WTC11 (cell line): Measurements from ENCODE around the gene PTPRN2. TPM values are rescaled to one million over a fixed set of nuclear protein-coding genes. Genes with fewer than 3 reads are reported as not detected.

Source experiments
- ATAC-seq: fragments of 200-7000 bp; cut with Tn5 transposase; 2 replicates; pipeline ENCODE4 v1.10.0; 2021; ENCODE audit warnings: mild to moderate bottlenecking, moderate library complexity
- CTCF ChIA-PET: fragments of 300-600 bp; sonication (Branson Sonifier 250); formaldehyde crosslinking; loops from one replicate; lab custom pipeline; 2021; ENCODE audit warnings: antibody characterized with exemption; lab: Charles Lee
- POLR2A ChIA-PET: fragments of 350-600 bp; sonication (Branson Sonifier 250); formaldehyde crosslinking; loops from one replicate; lab custom pipeline; 2021; ENCODE audit warnings: antibody characterized with exemption; lab: Charles Lee
- DNase-seq: peaks from one replicate; pipeline ENCODE4 v3.0.0; 2021; ENCODE audit warnings: low spot score
- H3K27ac Mint-ChIP-seq: 2 replicates; pipeline ENCODE4 v1.8.0; 2021; ENCODE audit warnings: mixed read lengths
- H3K27me3 Mint-ChIP-seq: 2 replicates; pipeline ENCODE4 v1.8.0; 2021; ENCODE audit warnings: low read depth, mild to moderate bottlenecking, moderate library complexity, mixed read lengths
- H3K36me3 Mint-ChIP-seq: 2 replicates; pipeline ENCODE4 v1.8.0; 2021; ENCODE audit warnings: mixed read lengths
- H3K4me1 Mint-ChIP-seq: 2 replicates; pipeline ENCODE4 v1.8.0; 2022; ENCODE audit warnings: mixed read lengths
- H3K4me3 Mint-ChIP-seq: 2 replicates; pipeline ENCODE4 v1.8.0; 2021; ENCODE audit warnings: mild to moderate bottlenecking, moderate library complexity, mixed read lengths
- H3K9me3 Mint-ChIP-seq: 2 replicates; pipeline ENCODE4 v1.8.0; 2021; ENCODE audit warnings: mixed read lengths
- AR ChIP-seq: fragments of 250-450 bp; sonication (Bioruptor Pico); IDR thresholded peaks from 2 replicates; pipeline ENCODE4 v1.9.0; 2021; ENCODE audit warnings: mild to moderate bottlenecking
- ARID4B ChIP-seq: sonication (generic); formaldehyde crosslinking; IDR thresholded peaks from 2 replicates; pipeline ENCODE4 v1.8.0; 2023; ENCODE audit warnings: missing genetic modification reagents, mild to moderate bottlenecking, borderline replicate concordance
- CBFB ChIP-seq: sonication (generic); formaldehyde crosslinking; IDR thresholded peaks from 2 replicates; pipeline ENCODE4 v1.8.1; 2022; ENCODE audit warnings: mild to moderate bottlenecking, low read depth, missing genetic modification reagents
- CREM ChIP-seq: sonication (generic); formaldehyde crosslinking; IDR thresholded peaks from 2 replicates; pipeline ENCODE4 v1.8.1; 2022; ENCODE audit warnings: mild to moderate bottlenecking, missing genetic modification reagents, moderate library complexity
- E2F5 ChIP-seq: sonication (generic); formaldehyde crosslinking; IDR thresholded peaks from 2 replicates; pipeline ENCODE4 v1.8.1; 2022; ENCODE audit warnings: mild to moderate bottlenecking, moderate library complexity, missing genetic modification reagents
- ELF4 ChIP-seq: sonication (generic); formaldehyde crosslinking; IDR thresholded peaks from 2 replicates; pipeline ENCODE4 v1.8.1; 2022; ENCODE audit warnings: low read depth, mild to moderate bottlenecking, moderate library complexity, missing genetic modification reagents
- ESRRA ChIP-seq: sonication (generic); formaldehyde crosslinking; IDR thresholded peaks from 2 replicates; pipeline ENCODE4 v1.8.1; 2022; ENCODE audit warnings: mild to moderate bottlenecking, missing genetic modification reagents, borderline replicate concordance
- FOXJ3 ChIP-seq: sonication (generic); formaldehyde crosslinking; IDR thresholded peaks from 2 replicates; pipeline ENCODE4 v1.9.0; 2021; ENCODE audit warnings: missing genetic modification reagents, mild to moderate bottlenecking, borderline replicate concordance
- FOXK1 ChIP-seq: sonication (generic); formaldehyde crosslinking; IDR thresholded peaks from 2 replicates; pipeline ENCODE4 v1.8.0; 2022; ENCODE audit warnings: mild to moderate bottlenecking, moderate library complexity, missing genetic modification reagents
- FOXP4 ChIP-seq: sonication (generic); formaldehyde crosslinking; IDR thresholded peaks from 2 replicates; pipeline ENCODE4 v1.8.0; 2022; ENCODE audit warnings: mild to moderate bottlenecking, missing genetic modification reagents
- NFE2L1 ChIP-seq: sonication (generic); formaldehyde crosslinking; IDR thresholded peaks from 2 replicates; pipeline ENCODE4 v1.8.1; 2023; ENCODE audit warnings: missing genetic modification reagents
- PREB ChIP-seq: sonication (generic); formaldehyde crosslinking; IDR thresholded peaks from 2 replicates; pipeline ENCODE4 v1.8.1; 2022; ENCODE audit warnings: mild to moderate bottlenecking, missing genetic modification reagents, moderate library complexity, borderline replicate concordance
- RELA ChIP-seq: sonication (generic); formaldehyde crosslinking; IDR thresholded peaks from 2 replicates; pipeline ENCODE4 v1.8.1; 2022; ENCODE audit warnings: missing genetic modification reagents, mild to moderate bottlenecking, borderline replicate concordance
- TEAD1 ChIP-seq: sonication (generic); formaldehyde crosslinking; IDR thresholded peaks from 2 replicates; pipeline ENCODE4 v1.8.0; 2022; ENCODE audit warnings: mild to moderate bottlenecking, missing genetic modification reagents
- ZBTB21 ChIP-seq: sonication (generic); formaldehyde crosslinking; IDR thresholded peaks from 2 replicates; pipeline ENCODE4 v1.8.1; 2023; ENCODE audit warnings: mild to moderate bottlenecking, missing genetic modification reagents, borderline replicate concordance
- ZNF121 ChIP-seq: sonication (generic); formaldehyde crosslinking; IDR thresholded peaks from 2 replicates; pipeline ENCODE4 v1.8.0; 2023; ENCODE audit warnings: missing genetic modification reagents
- ZNF138 ChIP-seq: sonication (generic); formaldehyde crosslinking; conservative IDR thresholded peaks from 2 replicates; pipeline ENCODE4 v1.8.1; 2022; ENCODE audit warnings: mild to moderate bottlenecking, moderate library complexity, missing genetic modification reagents
- ZNF263 ChIP-seq: sonication (generic); formaldehyde crosslinking; IDR thresholded peaks from 2 replicates; pipeline ENCODE4 v1.8.1; 2022; ENCODE audit warnings: low read depth, mild to moderate bottlenecking, moderate library complexity, missing genetic modification reagents
- ZNF396 ChIP-seq: fragments of 250-450 bp; sonication (Bioruptor Pico); IDR thresholded peaks from 2 replicates; pipeline ENCODE4 v1.8.0; 2021; ENCODE audit warnings: mild to moderate bottlenecking, moderate library complexity, borderline replicate concordance
- ZNF671 ChIP-seq: fragments of 250-450 bp; sonication (Bioruptor Pico); IDR thresholded peaks from 2 replicates; pipeline ENCODE4 v1.8.0; 2021; ENCODE audit warnings: mild to moderate bottlenecking
- ZSCAN18 ChIP-seq: fragments of 250-450 bp; sonication (Bioruptor Pico); IDR thresholded peaks from 2 replicates; pipeline ENCODE4 v2.1.2; 2022; ENCODE audit warnings: mild to moderate bottlenecking, moderate library complexity
- total RNA-seq: library from RNA; stranded (reverse); gene quantifications from 3 replicates; pipeline ENCODE4 v1.2.3, GENCODE V29; 2021

Gene PTPRN2
- total RNA-seq, 1 experiment from 2014 or later, result 4.7 TPM

GRCh38 chr7:157630301-157630853 lies 957.2 kb downstream of the PTPRN2 start:
- TF ChIP-seq RELA (CRISPR knock-in tag) (no peak), ZNF263 (CRISPR knock-in tag) (no peak), FOXJ3 (CRISPR knock-in tag) (no peak), ZBTB21 (CRISPR knock-in tag) (no peak), FOXP4 (CRISPR knock-in tag) (no peak), ZSCAN18 (CRISPR knock-in tag) (no peak), NFE2L1 (CRISPR knock-in tag) (no peak)

GRCh38 chr7:157628456-157628855 lies 959.2 kb downstream of the PTPRN2 start:
- ChIA-PET CTCF (no interaction called here), POLR2A (no interaction called here)
- Mint-ChIP-seq H3K4me1 (no peaks in the 10 kb centered on the region), H3K4me3 (no peak overlapping the region), H3K27ac (no peak overlapping the region), H3K27me3 (peaks cover 19% of the 10 kb centered on the region), H3K9me3 (peaks cover 53% of the 10 kb centered on the region), H3K36me3 (peaks cover 24% of the 10 kb centered on the region)
- no peak for TF ChIP-seq ESRRA (CRISPR knock-in tag)
- no peak for TF ChIP-seq CREM
- TF ChIP-seq CBFB, result no peak
- no peak for TF ChIP-seq ZNF138 (CRISPR knock-in tag)
- no peak for TF ChIP-seq AR (CRISPR knock-in tag)
- TF ChIP-seq ELF4 (CRISPR knock-in tag), result no peak
- TF ChIP-seq E2F5, result no peak
- no peak for TF ChIP-seq FOXK1
- TF ChIP-seq ZNF671 (CRISPR knock-in tag), result no peak
- no peak for TF ChIP-seq ZNF121 (CRISPR knock-in tag)
- no peak for TF ChIP-seq TEAD1
- no peak for TF ChIP-seq ZNF396 (CRISPR knock-in tag)
- TF ChIP-seq PREB (CRISPR knock-in tag), result no peak
- TF ChIP-seq ARID4B (CRISPR knock-in tag), result no peak
- DNase-seq, result no peak
- no peak for ATAC-seq

More at GRCh38 chr7:157630301-157630853, 957.2 kb downstream of the PTPRN2 start:
- ChIA-PET CTCF (no interaction called here), POLR2A (no interaction called here)
- Mint-ChIP-seq H3K4me1 (no peaks in the 10 kb centered on the region), H3K36me3 (peaks cover 14% of the 10 kb centered on the region), H3K27ac (no peak overlapping the region), H3K4me3 (no peak overlapping the region), H3K27me3 (peaks cover 12% of the 10 kb centered on the region), H3K9me3 (peaks cover 46% of the 10 kb centered on the region)
- no peak for ATAC-seq
- DNase-seq, result no peak
